Measurements from ENCODE around the gene GPRC5A. TPM values are rescaled to one million over a fixed set of nuclear protein-coding genes. Genes with fewer than 3 reads are reported as not detected.

Gene GPRC5A
- total and polyA plus RNA-seq, 2 experiments from 2014 or later: 0.16 to 0.38 TPM

- TF ChIP-seq, protein P1, sequence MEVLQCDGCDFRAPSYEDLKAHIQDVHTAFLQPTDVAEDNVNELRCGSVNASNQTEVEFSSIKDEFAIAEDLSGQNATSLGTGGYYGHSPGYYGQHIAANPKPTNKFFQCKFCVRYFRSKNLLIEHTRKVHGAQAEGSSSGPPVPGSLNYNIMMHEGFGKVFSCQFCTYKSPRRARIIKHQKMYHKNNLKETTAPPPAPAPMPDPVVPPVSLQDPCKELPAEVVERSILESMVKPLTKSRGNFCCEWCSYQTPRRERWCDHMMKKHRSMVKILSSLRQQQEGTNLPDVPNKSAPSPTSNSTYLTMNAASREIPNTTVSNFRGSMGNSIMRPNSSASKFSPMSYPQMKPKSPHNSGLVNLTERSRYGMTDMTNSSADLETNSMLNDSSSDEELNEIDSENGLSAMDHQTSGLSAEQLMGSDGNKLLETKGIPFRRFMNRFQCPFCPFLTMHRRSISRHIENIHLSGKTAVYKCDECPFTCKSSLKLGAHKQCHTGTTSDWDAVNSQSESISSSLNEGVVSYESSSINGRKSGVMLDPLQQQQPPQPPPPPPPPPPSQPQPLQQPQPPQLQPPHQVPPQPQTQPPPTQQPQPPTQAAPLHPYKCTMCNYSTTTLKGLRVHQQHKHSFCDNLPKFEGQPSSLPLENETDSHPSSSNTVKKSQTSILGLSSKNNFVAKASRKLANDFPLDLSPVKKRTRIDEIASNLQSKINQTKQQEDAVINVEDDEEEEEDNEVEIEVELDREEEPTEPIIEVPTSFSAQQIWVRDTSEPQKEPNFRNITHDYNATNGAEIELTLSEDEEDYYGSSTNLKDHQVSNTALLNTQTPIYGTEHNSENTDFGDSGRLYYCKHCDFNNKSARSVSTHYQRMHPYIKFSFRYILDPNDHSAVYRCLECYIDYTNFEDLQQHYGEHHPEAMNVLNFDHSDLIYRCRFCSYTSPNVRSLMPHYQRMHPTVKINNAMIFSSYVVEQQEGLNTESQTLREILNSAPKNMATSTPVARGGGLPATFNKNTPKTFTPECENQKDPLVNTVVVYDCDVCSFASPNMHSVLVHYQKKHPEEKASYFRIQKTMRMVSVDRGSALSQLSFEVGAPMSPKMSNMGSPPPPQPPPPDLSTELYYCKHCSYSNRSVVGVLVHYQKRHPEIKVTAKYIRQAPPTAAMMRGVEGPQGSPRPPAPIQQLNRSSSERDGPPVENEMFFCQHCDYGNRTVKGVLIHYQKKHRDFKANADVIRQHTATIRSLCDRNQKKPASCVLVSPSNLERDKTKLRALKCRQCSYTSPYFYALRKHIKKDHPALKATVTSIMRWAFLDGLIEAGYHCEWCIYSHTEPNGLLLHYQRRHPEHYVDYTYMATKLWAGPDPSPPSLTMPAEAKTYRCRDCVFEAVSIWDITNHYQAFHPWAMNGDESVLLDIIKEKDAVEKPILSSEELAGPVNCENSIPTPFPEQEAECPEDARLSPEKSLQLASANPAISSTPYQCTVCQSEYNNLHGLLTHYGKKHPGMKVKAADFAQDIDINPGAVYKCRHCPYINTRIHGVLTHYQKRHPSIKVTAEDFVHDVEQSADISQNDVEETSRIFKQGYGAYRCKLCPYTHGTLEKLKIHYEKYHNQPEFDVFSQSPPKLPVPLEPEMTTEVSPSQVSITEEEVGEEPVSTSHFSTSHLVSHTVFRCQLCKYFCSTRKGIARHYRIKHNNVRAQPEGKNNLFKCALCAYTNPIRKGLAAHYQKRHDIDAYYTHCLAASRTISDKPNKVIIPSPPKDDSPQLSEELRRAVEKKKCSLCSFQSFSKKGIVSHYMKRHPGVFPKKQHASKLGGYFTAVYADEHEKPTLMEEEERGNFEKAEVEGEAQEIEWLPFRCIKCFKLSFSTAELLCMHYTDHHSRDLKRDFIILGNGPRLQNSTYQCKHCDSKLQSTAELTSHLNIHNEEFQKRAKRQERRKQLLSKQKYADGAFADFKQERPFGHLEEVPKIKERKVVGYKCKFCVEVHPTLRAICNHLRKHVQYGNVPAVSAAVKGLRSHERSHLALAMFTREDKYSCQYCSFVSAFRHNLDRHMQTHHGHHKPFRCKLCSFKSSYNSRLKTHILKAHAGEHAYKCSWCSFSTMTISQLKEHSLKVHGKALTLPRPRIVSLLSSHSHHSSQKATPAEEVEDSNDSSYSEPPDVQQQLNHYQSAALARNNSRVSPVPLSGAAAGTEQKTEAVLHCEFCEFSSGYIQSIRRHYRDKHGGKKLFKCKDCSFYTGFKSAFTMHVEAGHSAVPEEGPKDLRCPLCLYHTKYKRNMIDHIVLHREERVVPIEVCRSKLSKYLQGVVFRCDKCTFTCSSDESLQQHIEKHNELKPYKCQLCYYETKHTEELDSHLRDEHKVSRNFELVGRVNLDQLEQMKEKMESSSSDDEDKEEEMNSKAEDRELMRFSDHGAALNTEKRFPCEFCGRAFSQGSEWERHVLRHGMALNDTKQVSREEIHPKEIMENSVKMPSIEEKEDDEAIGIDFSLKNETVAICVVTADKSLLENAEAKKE (CRISPR knock-in tag; IDR thresholded peaks at IDR 0.05): no peak
- TF ChIP-seq POLR2AphosphoS5 (IDR thresholded peaks at IDR 0.05; ENCODE audit: low read depth): no peak
- TF ChIP-seq STAT1 (IDR thresholded peaks at IDR 0.05; ENCODE audit: unreplicated experiment): no peak
- no peak for TF ChIP-seq EZH2phosphoT487 (IDR thresholded peaks at IDR 0.05; ENCODE audit: unreplicated experiment)
- no peak for TF ChIP-seq CREB1 (CRISPR knock-in tag; IDR thresholded peaks at IDR 0.05; ENCODE audit: low read depth)
Measured at GRCh38 chr12:12880537-12880936, 10.8 kb upstream of the GPRC5A start (continued).

DNA sequence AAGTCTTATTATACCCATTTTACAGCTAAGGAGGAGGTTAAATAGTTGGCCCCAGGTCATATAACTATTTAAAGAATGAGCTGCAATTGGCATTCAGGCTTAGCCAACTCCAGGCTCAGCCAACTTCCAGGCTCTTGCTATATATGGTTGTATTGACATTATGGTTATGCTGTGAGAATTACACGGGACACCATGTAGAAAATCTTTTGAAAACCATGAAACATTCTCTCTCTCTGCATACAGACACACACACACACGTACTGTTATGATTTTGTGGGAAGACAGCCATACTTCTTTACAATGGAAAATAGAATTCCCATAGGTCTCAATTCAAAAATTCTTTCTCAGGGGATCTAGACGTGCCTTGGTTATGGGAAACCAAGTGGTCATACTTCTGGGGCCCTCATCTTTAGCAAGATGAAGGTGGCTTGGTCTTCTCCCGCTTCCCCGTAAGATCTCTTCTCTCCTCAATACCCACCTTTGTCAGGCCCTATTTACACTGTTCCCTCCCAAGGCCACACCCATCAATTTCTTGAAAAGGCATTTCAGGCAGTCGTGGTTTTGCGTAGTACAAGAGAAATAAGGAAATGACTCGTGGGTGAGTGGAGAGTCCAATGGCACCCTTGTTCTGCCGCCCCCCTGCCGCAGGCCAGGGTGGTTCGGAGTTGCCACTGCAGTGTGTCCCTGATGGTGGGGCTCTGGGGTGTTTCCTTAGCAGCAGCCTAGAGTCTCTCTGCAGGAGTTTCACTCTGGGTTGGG, 10.0 kb upstream of the GPRC5A start:
- no peaks in the 10 kb centered on the region for H3K36me3 Mint-ChIP-seq (ENCODE audit: low read depth)
- no peak overlapping the region for H3K27ac ChIP-seq (ENCODE audit: low read depth)
- H3K4me1 Mint-ChIP-seq: peaks cover 13% of the 10 kb centered on the region
- peaks cover 21% of the 10 kb centered on the region for H3K27me3 Mint-ChIP-seq (ENCODE audit: insufficient read depth, low read depth, poor library complexity)
- H3K4me2 ChIP-seq: no peak overlapping the region
- no peak overlapping the region for H3K4me3 Mint-ChIP-seq
- H3K27me3 ChIP-seq (ENCODE audit: insufficient read depth): peaks cover 18% of the 10 kb centered on the region
- DNase-seq (ENCODE audit: low spot score): no peak
- H3K9me3 Mint-ChIP-seq: no peaks in the 10 kb centered on the region
- no peaks in the 10 kb centered on the region for H3F3A ChIP-seq (replicated peaks; ENCODE audit: low read depth)
- H3K79me2 ChIP-seq (replicated peaks; ENCODE audit: insufficient read depth): no peaks in the 10 kb centered on the region
- no peaks in the 10 kb centered on the region for H3K36me3 ChIP-seq (ENCODE audit: insufficient read depth)
- ATAC-seq: no peak
- no peak overlapping the region for H2AFZ ChIP-seq
- H3K4me1 ChIP-seq (ENCODE audit: insufficient read depth): peaks cover 6% of the 10 kb centered on the region; the same call in 1 of the 2 replicates
- H3K27ac Mint-ChIP-seq: no peak overlapping the region
- no peak overlapping the region for H3K4me3 ChIP-seq
- no peaks in the 10 kb centered on the region for H4K20me1 ChIP-seq (replicated peaks; ENCODE audit: insufficient read depth)
- no peaks in the 10 kb centered on the region for H3K9me2 ChIP-seq (ENCODE audit: insufficient read depth)
- TF ChIP-seq POLR2AphosphoS5 (IDR thresholded peaks at IDR 0.05; ENCODE audit: low read depth) (no peak), NANOG (IDR thresholded peaks at IDR 0.05; ENCODE audit: borderline replicate concordance) (no peak), EZH2 (IDR thresholded peaks at IDR 0.05; ENCODE audit: low read depth, unreplicated experiment) (no peak)
- TF ChIP-seq, protein P1 (CRISPR knock-in tag; IDR thresholded peaks at IDR 0.05): no peak

All from GM23338 (cell line).